SU-DHL-6 (cell line): ENCODE data around the gene RAI14.

ENCODE experiments used
- H2AFZ ChIP-seq: fragments of 200-600 bp; sonication (generic); 2 replicates; pipeline ENCODE4 v1.6.1; 2014; ENCODE audit warnings: low read depth, mild to moderate bottlenecking, moderate library complexity, mixed read lengths, antibody characterized with exemption, low read length; ENCODE audit not compliant: severe bottlenecking
- H3F3A ChIP-seq: fragments of 200-600 bp; shearing (Covaris generic); 2 replicates; pipeline ENCODE4 v1.6.0; 2016; ENCODE audit warnings: antibody characterized with exemption, mild to moderate bottlenecking; ENCODE audit not compliant: insufficient read depth
- H3K27ac ChIP-seq: fragments of 200-600 bp; sonication (generic); 2 replicates; pipeline ENCODE4 v1.5.1; 2016; ENCODE audit warnings: low read depth, mild to moderate bottlenecking, low read length, moderate library complexity, mixed read lengths
- H3K27me3 ChIP-seq: fragments of 200-600 bp; sonication (generic), shearing (Covaris generic); 2 replicates; pipeline ENCODE4 v1.6.0; 2014; ENCODE audit warnings: mild to moderate bottlenecking, low read length
- H3K36me3 ChIP-seq: fragments of 200-600 bp; sonication (generic); 2 replicates; pipeline ENCODE4 v1.6.1; 2014; ENCODE audit warnings: mild to moderate bottlenecking, low read length, mixed read lengths
- H3K4me2 ChIP-seq: fragments of 300-600, 200-600 bp; shearing (Covaris generic), sonication (generic); 2 replicates; pipeline ENCODE4 v1.6.0; 2014; ENCODE audit warnings: low read length, low read depth, mild to moderate bottlenecking; ENCODE audit not compliant: poor library complexity, severe bottlenecking
- H3K4me3 ChIP-seq: fragments of 200-600 bp; sonication (generic); 2 replicates; pipeline ENCODE4 v1.5.1; 2014; ENCODE audit warnings: antibody characterized with exemption, low read length, mild to moderate bottlenecking, mixed read lengths; ENCODE audit not compliant: insufficient read depth, poor library complexity, severe bottlenecking
- H3K79me2 ChIP-seq: fragments of 200-600 bp; sonication (generic); 2 replicates; pipeline ENCODE4 v1.6.1; 2014; ENCODE audit warnings: mild to moderate bottlenecking, low read length, moderate library complexity; ENCODE audit not compliant: insufficient read depth
- H3K9ac ChIP-seq: fragments of 200-600 bp; sonication (generic); 2 replicates; pipeline ENCODE4 v1.7.0; 2014; ENCODE audit warnings: mild to moderate bottlenecking, low read length
- H3K9me2 ChIP-seq: fragments of 200-600 bp; sonication (generic); replicated peaks from 2 replicates; pipeline ENCODE4 v1.6.1; 2014; ENCODE audit warnings: low read length; ENCODE audit not compliant: insufficient read depth
- H3K9me3 ChIP-seq: fragments of 200-600 bp; sonication (generic); 2 replicates; pipeline ENCODE4 v1.6.1; 2014; ENCODE audit warnings: low read length, mixed read lengths; ENCODE audit not compliant: insufficient read depth
- H4K20me1 ChIP-seq: fragments of 200-600 bp; sonication (generic); 2 replicates; pipeline ENCODE4 v1.6.1; 2014; ENCODE audit warnings: low read depth, mild to moderate bottlenecking, antibody characterized with exemption, low read length, moderate library complexity, mixed read lengths
- EZH2phosphoT487 ChIP-seq: fragments of 200-600 bp; sonication (generic), shearing (Covaris generic); conservative IDR thresholded peaks from 2 replicates; pipeline ENCODE4 v1.6.1; 2018; ENCODE audit warnings: mild to moderate bottlenecking, antibody characterized with exemption, low read length, moderate library complexity, mixed read lengths
- TF ChIP-seq, protein P1 (sequence below): fragments of 200-600 bp; sonication (generic); IDR thresholded peaks from one replicate; pipeline ENCODE4 v1.5.1; 2017; ENCODE audit warnings: antibody characterized with exemption, mild to moderate bottlenecking, low read length, moderate library complexity; ENCODE audit not compliant: insufficient read depth, poor library complexity, severe bottlenecking

RAI14 gene

DNA sequence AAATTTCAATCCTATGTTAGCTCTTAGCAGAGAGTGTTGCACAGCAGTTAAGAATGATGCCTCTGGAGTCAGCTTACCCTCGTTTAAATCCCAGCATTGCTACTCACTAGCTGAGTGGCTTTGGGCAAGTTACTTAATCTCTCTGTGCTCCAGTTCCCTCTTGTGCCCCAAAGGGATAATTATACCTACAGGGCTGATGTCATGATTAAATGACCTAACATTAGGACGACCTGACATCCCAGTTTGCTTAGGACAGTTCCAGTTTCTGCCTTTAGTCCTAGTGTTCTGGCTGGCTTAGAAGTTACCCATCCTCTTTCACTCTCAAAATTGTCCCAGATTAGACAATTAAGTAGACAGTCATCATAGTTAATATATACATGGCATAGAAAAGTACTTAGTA, 4.3 kb upstream of the RAI14 start:
- Histone ChIP-seq H4K20me1 (no peaks in the 10 kb centered on the region), H2AFZ (no peak overlapping the region), H3K27ac (no peak overlapping the region), H3K36me3 (no peaks in the 10 kb centered on the region), H3K4me2 (no peak overlapping the region), H3F3A (no peaks in the 10 kb centered on the region), H3K79me2 (no peaks in the 10 kb centered on the region), H3K27me3 (no peaks in the 10 kb centered on the region), H3K9me3 (no peaks in the 10 kb centered on the region), H3K9me2 (no peaks in the 10 kb centered on the region), H3K9ac (no peak overlapping the region), H3K4me3 (no peak overlapping the region)
- TF ChIP-seq, protein P1, sequence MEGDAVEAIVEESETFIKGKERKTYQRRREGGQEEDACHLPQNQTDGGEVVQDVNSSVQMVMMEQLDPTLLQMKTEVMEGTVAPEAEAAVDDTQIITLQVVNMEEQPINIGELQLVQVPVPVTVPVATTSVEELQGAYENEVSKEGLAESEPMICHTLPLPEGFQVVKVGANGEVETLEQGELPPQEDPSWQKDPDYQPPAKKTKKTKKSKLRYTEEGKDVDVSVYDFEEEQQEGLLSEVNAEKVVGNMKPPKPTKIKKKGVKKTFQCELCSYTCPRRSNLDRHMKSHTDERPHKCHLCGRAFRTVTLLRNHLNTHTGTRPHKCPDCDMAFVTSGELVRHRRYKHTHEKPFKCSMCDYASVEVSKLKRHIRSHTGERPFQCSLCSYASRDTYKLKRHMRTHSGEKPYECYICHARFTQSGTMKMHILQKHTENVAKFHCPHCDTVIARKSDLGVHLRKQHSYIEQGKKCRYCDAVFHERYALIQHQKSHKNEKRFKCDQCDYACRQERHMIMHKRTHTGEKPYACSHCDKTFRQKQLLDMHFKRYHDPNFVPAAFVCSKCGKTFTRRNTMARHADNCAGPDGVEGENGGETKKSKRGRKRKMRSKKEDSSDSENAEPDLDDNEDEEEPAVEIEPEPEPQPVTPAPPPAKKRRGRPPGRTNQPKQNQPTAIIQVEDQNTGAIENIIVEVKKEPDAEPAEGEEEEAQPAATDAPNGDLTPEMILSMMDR = no peak
- TF ChIP-seq EZH2phosphoT487 = no peak

DNA sequence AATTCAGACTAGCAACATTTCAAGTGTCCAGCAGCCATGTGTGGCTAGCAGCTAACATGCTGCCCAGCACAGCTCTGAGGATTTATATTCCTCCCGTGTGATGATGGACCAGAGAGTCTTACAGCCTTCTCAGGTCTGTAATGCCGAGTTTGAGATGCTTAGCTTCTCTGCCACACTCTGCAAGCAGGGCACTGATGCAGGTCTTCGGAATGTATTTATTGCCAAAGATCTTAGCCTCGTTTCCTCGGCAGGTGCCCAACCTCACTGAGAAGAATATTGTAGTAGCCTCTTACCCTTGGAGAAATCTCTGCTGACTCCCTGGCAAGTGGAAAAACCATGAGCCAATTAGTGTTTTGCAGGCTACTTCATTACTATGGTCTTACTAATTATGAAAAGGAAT, 3.7 kb upstream of the RAI14 start:
- no peaks in the 10 kb centered on the region for H4K20me1 ChIP-seq
- H3K27ac ChIP-seq = no peak overlapping the region
- H3K9me3 ChIP-seq = no peaks in the 10 kb centered on the region
- no peaks in the 10 kb centered on the region for H3F3A ChIP-seq
- no peaks in the 10 kb centered on the region for H3K36me3 ChIP-seq
- H3K4me2 ChIP-seq = no peak overlapping the region
- no peaks in the 10 kb centered on the region for H3K79me2 ChIP-seq
- no peaks in the 10 kb centered on the region for H3K27me3 ChIP-seq
- no peak for TF ChIP-seq EZH2phosphoT487
- TF ChIP-seq, protein P1 = no peak
- H3K9ac ChIP-seq = no peak overlapping the region
- no peak overlapping the region for H2AFZ ChIP-seq
- H3K4me3 ChIP-seq = no peak overlapping the region
- no peaks in the 10 kb centered on the region for H3K9me2 ChIP-seq

DNA sequence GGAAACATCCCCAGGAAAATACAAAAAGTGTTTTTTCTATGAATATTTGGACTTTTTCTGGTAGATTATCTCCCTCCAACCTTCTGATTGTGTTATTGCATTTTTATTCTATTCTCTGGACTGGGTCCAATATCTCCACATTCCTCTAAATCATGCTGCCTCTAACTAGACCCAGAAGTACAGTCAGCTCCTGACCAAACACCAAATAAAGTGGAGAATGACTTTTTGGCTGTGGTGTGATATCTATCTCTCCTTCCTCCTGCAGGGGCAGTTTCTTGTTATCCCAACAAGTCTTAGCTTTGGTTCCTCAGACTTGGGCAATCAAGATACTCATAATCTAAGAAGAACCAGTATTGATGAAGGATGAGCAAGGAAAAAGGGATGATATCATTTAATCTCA, 3.2 kb upstream of the RAI14 start:
- Histone ChIP-seq H3K9me3 (no peaks in the 10 kb centered on the region), H3K27me3 (no peaks in the 10 kb centered on the region), H3K4me2 (no peak overlapping the region), H3K9ac (no peak overlapping the region), H4K20me1 (no peaks in the 10 kb centered on the region), H3K36me3 (no peaks in the 10 kb centered on the region), H3K9me2 (no peaks in the 10 kb centered on the region), H3F3A (no peaks in the 10 kb centered on the region), H2AFZ (no peak overlapping the region), H3K27ac (no peak overlapping the region), H3K4me3 (no peak overlapping the region), H3K79me2 (no peaks in the 10 kb centered on the region)
- TF ChIP-seq EZH2phosphoT487 = no peak
- TF ChIP-seq, protein P1 = no peak
